ENCODE results near the gene NUFIP1. TPM values are rescaled to one million over a fixed set of nuclear protein-coding genes. Genes with fewer than 3 reads are reported as not detected.

Gene NUFIP1
- total and polyA plus RNA-seq, 2 of the 8 experiments (the other 6 are each of a cell fraction or from before 2014, with no cell fraction given), result 4.6 to 16.6 TPM

- no peak for TF ChIP-seq YY1 (IDR thresholded peaks at IDR 0.05; ENCODE audit: low read depth, low read length)
These were observed 69.3 kb downstream of the NUFIP1 start (continued) for GRCh38 chr13:44920013-44920412.
